NOMO-1 treated with DMSO at 0.1 percent for 48 hours (cell line): Measurements from ENCODE around the gene CNGA2.

Experiments
- DNase-seq: peaks from one replicate; lab custom pipeline; 2025; ENCODE audit not compliant: unreplicated experiment; lab: John Stamatoyannopoulos, UW

The CNGA2 gene

DNA sequence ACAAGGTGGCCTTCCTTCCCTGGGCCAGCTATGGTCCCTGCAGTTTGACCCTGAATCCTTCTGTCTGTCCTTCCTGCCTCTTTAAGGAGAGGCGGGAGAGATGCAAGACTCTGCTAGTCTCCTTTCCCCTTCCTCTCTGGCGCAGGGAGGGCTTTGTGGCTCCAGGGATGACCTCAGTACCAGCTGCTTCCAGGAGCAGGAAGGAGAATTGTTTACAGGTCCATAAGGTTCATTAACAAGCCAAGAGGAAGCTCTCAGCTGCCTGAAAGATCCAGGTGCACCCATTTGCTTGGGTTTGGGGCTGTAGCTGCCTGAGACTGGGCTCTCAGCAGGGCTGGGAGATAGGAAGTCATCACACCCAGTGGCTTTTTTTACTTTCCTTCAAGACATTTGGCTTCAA, 22.8 kb upstream of the CNGA2 start:
- no peak for DNase-seq

DNA sequence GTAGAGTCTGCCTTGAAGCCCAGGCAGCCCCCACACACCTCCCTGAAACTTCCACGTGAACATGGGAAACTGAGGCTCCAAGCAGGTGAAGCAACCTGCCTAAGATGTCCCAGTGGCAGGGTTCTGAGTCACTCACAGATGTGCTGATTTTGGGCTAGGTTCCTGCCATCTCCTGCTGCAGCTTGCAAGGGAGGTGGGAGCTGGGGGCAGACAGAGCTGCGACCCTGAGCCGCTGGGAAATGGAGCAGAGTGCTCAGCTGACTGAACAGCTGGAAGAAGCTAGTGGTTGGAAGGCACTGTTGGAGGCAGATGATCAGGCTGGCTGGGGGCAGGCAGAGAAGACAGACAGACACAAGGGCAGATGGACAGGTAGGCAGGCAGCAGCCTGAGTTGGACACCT, 22.3 kb upstream of the CNGA2 start:
- DNase-seq = no peak

DNA sequence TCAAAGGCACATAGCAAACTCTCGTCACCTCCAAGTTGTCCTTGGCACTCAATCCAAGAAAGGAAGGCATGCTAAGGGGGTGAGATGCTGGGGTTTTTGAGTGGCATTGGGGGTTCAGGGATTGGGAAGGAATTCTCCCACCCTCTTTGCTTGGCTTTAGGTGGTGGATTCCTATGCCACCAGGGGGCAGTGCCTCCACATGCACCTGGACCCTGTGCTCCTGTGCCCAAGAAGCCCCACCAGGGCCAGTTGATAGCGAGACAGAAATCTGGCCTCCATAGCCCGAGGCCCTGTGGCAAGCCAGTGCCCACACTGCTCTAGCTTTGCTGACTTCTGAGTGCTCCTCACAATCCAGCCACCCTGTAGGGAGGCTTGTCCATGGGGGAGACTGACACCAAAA, 20.7 kb upstream of the CNGA2 start:
- DNase-seq = no peak

DNA sequence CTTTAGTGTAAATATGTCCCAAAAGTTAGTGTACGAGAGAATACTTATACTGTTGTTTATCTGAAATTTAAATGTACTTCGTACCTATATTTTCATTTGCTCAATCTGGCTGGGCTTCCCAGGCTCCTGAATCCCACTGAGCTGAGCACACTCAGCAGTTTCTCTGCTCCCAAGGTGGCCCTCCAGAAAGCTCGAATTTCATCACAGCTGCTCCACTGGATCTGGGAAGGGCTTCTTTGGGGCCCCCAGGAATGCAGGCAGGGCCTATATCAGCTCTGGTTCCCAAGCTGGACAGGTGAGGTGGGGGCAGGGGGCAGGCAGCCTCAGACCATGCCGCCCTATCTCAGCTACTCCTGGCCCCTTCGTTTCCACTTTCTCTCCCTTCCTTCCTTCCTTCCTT, 20.2 kb upstream of the CNGA2 start:
- DNase-seq = no peak

DNA sequence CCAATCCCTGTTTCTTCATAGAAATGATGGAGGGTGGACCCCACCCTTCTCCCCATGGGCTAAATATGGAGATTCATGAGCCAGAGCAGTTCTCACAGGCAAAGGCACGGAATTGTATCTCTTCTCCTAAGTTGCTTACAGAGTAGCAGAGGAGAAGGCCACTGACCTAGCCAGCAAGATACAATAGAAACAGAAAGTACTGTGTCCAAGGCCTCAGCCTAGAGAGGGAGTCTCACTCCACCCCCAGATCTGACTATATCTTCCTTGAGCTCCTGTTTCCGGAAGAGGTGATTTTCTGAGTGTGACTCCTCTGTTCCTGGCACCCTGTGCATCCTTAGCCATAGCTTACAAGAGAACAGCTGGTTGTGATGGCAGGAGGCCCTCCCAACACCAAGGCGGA, 18.8 kb upstream of the CNGA2 start, which contains the start of gene FATE1:
Gene FATE1, plus strand, starts transcription at position 284 of the 400 bp plus-strand sequence. Its CDS starts 85 bp downstream, at position 369.
- no peak for DNase-seq

DNA sequence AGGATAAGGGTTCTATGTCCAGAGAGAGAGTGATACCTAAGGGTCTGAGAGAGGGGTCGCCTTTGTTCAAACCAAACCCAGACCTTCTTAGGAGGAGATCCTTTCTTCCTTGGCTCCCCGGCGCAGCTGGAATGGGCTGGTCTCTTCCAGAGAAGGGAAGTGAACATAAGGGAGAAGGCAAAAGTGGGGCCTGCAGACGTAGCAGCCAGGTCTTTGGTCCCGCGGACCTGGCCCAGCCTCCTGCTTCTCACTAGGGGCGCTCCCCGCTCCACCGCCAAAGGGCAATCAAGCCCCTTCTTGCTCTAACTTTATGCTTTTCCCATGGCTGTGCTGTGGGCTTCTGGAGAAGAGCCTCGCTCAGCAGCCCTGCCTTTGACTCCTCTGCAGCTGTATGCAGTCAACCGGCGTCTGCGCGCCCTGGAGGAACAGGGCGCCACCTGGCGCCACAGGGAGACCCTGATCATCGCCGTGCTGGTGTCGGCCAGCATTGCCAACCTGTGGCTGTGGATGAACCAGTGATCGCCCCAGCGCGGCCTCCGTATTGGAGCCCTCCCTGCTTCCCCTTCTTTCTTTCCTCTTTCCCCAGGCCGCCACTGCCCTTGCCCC, 12.2 kb upstream of the CNGA2 start:
- DNase-seq = no peak

DNA sequence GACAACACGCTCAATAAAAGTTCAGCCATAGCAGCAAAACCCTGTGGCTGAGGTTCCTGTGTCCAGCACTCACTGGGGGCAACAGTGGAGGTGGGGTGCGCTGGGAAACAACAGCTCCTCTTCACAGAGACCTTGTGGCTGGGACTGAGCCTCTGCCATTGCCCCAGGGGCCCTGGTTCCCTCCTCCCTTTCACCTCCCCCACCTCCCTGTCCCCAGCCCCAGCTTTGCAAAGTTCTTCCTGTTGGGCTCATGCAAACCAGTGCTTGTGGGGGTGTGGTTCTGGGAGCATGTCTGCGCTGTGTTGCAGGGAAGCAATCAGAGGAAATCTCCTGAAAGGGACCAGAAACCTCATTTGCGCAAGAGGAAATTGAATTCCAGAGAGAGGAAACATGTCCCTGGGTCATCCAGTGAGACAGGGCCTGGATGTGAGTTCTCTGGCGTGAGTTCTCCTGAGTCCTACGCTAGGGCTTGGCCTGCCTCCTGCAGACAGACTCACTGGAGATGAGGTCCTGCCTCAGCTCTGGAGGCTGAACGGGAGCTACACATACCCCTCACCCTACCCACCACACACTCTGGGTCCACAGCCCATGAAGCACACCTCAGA, 11.3 kb upstream of the CNGA2 start:
- no peak for DNase-seq

DNA sequence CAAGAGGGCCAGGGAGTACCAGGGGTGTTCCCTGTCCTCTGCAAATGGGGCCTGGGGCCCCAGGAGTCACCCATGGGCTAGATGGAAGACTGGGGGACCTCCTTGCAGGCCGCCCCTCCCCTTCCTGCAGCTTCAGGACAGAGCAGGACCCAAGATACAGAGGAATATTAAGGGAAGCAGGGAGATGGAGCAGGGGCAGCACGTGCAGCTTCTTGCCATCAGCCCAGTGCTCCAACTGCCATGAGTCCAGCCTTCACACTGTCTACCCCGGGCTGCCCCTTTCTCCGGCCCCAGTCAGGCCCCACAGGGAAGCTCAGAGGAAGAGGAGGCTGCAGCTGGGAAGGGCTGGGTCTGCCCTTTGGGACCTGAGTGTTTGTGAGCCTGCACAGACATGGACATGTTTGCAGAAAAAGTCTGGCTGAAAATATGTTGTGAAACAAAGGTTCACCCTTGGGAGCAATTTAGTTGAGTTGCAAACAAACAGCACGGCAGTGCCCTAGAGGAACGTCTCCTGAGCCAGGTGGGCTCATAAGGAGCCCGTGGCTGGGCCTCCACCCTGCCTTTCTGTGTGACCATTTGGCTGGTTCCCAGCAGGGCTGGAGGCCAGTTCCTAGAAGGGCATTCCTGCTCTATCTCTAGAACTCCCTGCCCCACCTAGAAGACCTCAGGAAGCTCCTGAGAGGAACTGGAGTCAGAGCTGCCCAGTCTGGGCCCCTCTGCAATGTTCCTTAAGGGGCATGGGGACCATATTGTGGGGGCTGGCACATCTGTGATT, 9.8 kb upstream of the CNGA2 start:
- no peak for DNase-seq

DNA sequence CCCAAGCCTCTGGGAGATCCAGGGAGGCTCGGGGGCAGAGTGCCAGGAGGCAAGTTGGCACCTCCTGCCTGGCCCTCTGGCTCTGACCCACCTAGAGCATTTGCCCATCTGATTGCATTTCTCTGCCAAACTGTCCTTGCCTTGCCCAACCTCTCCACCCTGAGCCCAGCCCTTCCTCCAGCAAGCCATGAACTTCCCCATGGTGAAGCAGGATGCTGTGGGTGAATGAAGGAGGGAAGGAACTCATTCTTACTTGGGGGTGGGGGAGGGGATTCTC, 9.3 kb upstream of the CNGA2 start:
- DNase-seq = no peak

DNA sequence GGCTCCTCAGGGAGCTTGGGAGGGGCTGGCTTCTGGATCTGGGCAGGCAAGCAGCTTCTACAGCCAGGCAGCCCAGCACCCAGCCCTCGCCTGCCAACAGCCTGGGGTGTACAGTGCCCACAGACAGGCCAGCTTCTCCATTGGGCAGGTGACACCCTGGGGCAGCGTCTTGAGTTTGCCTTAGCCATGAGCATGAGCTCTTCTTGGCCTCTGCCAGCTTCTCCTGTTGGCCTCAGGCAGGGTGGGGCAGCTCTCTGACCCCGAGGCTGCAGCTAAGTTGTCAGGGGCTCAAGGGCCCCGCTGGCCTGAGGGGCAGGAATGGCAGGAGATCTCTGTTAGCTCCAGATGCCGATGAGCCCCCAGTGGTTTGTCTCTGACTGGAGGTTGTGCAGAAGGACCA, 7.8 kb upstream of the CNGA2 start:
- DNase-seq = no peak

DNA sequence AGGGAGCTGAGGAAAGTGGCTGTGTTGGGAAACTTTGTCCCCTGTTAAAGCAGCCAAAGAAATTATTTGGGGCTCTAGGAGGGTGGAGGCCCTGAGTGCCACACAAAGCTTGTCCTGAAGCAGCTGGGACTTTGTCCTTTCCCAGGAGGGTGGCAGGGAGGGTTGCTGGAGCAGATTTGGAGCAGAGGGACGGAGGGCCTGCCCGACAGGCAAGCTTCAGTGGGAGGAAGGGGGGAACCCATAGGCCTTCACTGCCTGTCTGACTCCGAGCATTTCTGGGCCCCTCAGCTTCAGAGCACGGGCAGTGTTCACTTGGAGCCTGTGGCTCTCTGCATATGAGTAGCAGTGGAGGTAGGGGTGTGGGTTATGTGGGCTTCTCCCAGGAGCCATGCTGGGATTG, 7.2 kb upstream of the CNGA2 start:
- DNase-seq = no peak

DNA sequence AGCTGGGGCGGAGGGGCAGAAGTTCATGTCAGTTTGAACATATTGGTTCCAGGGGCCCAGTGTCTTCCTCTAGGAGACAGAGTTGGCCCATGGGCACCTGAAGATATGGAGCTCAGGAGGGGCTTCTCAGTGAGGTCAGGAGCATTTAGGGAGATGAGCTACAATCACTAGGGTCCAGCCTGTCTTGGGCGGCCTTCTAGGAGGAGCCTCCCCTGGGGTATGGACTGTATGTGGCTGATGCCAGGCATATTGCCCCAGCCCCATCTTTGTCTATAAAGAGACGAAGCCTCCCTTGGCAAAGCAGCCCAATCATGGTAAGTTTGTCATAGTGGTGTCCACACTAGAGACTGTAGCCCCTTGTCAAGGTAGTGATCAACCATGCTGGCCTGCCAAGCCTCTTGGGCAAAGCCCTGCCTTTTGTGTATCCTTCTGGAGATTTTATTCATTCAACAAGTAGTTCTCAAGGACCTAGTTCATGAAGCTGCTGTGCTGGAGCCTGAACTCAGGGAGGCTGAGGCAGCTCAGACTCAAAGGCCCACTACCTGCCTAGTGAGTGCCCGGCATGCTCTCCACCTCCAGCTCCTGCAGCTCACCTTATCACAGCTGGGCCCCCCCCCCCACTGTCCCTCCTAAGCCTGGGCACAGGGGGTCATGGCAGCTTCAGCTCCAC, 5.4 kb upstream of the CNGA2 start:
- DNase-seq = no peak

DNA sequence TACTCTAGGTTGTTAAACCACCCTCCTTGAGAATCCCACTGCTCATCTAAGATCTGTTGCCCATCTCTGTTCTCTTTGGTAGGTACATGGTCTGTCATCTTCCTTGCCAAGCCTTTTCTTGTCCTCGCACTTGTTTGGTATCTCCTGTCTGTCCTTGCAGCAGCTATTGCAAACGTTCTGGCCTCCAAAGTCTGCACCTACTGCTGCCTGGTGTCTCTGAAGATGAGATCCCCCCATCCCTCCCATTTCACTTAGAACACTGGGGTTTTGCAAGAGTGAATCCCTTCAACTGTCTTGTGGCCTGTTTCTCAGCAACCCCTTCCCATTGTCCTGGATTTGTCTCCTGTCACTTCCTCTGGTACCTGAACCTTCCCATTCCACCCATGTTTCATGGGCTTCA, 673 bp downstream of the CNGA2 start:
- DNase-seq = no peak

DNA sequence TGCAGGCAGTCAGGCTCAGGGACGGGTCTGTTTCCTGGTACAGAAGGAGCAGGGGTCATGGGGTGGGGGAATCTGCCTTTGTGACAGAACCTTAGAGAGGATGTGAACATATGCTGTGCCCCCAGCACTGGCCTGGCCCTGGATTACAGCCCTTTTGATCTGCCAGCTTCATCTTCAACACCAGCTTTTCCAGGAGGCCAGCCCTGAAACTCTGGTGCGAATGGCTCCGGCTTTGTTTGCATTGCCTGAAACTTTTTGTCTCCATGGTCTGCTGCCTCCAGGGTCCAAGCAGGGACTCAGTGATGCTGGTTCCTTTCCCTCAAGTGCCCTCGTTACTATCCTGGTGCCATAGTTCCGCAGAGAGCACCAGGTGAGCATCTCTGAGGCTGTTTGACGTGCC, 2.1 kb downstream of the CNGA2 start:
- no peak for DNase-seq

DNA sequence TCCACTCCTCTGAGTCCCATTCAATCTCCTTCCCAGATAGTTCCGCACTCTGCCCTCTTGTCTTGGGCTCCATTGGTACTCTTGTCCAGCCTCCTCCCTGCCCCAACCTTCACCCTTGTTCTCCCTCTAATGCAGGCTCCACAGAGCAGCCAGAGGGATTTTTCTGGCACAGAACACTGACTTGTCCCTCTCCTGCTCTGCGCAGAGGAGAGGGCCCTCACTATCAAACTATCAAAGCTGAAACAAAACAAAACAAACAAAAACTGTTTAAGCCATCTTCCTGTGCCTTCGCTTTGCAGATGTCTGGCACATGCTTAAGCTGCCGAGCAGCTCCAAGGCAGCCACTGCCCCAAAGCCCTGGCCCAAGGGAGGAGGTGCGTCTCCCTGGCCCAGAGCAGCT, 2.9 kb downstream of the CNGA2 start:
- DNase-seq = no peak

DNA sequence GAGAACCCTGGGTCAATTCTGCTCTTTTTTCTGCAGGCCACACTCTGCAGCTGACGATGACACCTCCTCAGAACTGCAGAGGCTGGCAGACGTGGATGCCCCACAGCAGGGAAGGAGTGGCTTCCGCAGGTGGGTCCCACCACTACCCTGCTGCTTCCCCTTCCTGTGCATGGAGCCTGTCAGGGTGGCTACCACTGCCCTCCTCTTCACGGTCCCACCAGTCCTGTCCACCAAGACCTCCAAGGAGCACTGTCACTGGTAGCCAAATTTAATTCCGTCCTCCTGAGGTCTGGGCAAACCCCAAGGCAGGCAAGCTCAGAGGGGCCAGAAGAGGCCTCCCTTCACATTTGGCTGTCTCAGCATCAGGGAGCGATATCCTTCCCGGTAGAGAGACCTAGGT, 4.2 kb downstream of the CNGA2 start:
- DNase-seq = no peak

DNA sequence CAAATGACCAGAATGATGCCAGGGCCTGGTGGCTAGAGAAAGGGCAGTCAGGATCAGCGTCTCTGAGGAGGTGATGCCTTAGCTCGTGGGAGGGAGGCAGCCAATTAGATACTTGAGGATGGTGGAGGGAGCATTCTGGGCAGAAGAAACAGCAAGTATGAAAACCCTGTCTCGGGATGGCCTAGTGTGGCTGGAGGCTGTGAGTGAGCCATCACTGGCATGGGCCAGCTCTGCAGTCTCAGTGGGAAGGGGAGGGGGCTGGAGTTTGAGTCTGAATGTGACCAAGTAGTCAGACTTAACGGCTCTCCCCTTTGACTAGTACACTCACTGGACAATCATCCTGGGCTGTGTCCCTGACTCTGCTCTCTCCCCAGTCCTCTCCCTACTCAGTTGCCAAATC, 7.1 kb downstream of the CNGA2 start:
- no peak for DNase-seq

DNA sequence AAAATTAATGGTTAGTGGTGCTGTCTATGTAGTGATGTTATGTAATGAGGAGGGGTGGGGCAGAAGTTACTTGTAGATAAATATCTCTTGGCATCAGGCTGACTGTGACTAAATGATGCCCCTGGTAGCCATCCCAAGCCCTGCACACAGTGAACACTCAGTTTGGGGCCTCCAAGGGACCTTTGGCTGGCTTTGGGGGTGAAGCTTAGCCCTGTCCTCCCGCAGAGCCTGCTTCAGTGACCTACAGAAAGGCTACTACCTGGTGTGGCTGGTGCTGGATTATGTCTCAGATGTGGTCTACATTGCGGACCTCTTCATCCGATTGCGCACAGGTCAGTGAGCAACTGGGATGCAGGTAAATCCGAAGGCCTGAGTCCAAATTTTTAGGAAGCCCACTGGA, 7.8 kb downstream of the CNGA2 start:
- DNase-seq = no peak

DNA sequence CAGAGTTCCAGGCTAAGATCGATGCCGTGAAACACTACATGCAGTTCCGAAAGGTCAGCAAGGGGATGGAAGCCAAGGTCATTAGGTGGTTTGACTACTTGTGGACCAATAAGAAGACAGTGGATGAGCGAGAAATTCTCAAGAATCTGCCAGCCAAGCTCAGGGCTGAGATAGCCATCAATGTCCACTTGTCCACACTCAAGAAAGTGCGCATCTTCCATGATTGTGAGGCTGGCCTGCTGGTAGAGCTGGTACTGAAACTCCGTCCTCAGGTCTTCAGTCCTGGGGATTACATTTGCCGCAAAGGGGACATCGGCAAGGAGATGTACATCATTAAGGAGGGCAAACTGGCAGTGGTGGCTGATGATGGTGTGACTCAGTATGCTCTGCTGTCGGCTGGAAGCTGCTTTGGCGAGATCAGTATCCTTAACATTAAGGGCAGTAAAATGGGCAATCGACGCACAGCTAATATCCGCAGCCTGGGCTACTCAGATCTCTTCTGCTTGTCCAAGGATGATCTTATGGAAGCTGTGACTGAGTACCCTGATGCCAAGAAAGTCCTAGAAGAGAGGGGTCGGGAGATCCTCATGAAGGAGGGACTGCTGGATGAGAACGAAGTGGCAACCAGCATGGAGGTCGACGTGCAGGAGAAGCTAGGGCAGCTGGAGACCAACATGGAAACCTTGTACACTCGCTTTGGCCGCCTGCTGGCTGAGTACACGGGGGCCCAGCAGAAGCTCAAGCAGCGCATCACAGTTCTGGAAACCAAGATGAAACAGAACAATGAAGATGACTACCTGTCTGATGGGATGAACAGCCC, 9.3 kb downstream of the CNGA2 start:
- no peak for DNase-seq

DNA sequence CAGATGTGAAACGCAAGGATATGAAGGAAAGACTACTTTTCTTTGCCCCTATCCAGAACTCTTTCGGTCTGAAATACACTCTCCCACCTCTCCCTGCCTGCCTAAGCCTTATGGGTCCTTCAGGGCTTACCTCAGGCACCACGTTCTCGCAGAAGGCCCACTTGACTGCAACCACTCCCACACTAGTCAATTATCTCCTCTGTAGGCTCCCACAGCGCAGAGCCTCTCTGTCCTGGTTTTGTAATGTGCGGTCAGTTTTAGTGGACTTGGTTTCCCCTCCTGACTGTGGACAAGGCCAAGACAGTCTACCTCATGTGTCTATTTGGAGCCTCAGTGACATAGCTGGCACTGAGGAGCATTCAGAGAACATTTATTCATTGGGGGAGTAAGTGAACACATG, 11.1 kb downstream of the CNGA2 start:
- no peak for DNase-seq

DNA sequence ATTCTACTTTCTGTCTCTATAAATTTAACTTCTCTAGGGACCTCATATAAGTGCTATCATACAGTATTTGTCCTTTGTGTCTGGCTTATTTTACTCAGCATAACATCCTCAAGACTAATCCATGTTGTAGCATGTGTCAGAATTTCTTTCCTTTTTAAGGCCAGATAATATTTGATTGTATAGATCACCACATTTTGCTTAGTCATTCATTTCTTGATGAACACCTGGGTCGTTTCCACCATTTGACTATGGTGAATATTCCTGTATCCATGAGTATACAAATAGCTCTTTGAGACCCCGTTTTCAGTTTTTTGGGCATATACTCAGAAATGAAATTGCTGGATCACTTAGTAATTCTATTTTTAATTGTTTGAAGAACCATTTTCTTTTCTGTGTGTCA, 12.0 kb downstream of the CNGA2 start:
- no peak for DNase-seq
